Measurements from ENCODE around the gene CDKN2AIPNL. TPM values are rescaled to one million over a fixed set of nuclear protein-coding genes. Genes with fewer than 3 reads are reported as not detected.
A peak's percentile ranks its signal among the peaks of the same experiment; 100 is the strongest.
"Not testable (repeated sequence)": the region's sequence is repeated elsewhere in the genome, so short reads cannot be mapped to it uniquely, and the experiment has no call there.

Gene CDKN2AIPNL
- total and polyA plus RNA-seq, 2 donors (not counting 1 experiment from before 2014, with no cell fraction given), result 13.6 to 49.2 TPM

GRCh38 chr5:134392301-134392700, 19.4 kb downstream of the CDKN2AIPNL start:
- no peaks in the 10 kb centered on the region for H3K9me3 ChIP-seq (ENCODE audit: control insufficient read depth, insufficient read depth, low read depth, low read length)
- peaks cover 9% of the 10 kb centered on the region for H3K36me3 ChIP-seq (ENCODE audit: control insufficient read depth, insufficient read depth, low read length)
- peak in 1 of 2 donors; percentile 67 for DNase-seq (ENCODE audit: low read depth in 2 of 2)
- no peaks in the 10 kb centered on the region for H3K79me2 ChIP-seq (ENCODE audit: control insufficient read depth, insufficient read depth, low read length)
- H4K20me1 ChIP-seq (ENCODE audit: control insufficient read depth, extremely low read depth, insufficient read depth, low read length), result no peaks in the 10 kb centered on the region
- no peak overlapping the region for H3K4me2 ChIP-seq (ENCODE audit: extremely low read depth, insufficient read depth, low read length)
- TF ChIP-seq EZH2 (IDR thresholded peaks at IDR 0.05; ENCODE audit: low read length, missing control alignments) (no peak), CTCF (conservative IDR thresholded peaks at IDR 0.05 in 1 of 2, IDR thresholded peaks at IDR 0.05 in 1 of 2; ENCODE audit: low read depth in 1 of 2, low read length in 2 of 2) (no peak)
- H2AFZ ChIP-seq (ENCODE audit: low read length), result no peak overlapping the region
- H3K27me3 ChIP-seq (ENCODE audit: control insufficient read depth, insufficient read depth, low read length), result no peaks in the 10 kb centered on the region
- H3K9ac ChIP-seq (ENCODE audit: insufficient read depth, low read length), result no peak overlapping the region
- H3K4me3 ChIP-seq (replicated peaks in 1 of 4; ENCODE audit: control extremely low read depth in 1 of 4, insufficient read depth in 1 of 4, low read depth in 3 of 4, low read length in 4 of 4), result no peak overlapping the region
- no peaks in the 10 kb centered on the region for H3K4me1 ChIP-seq (ENCODE audit: control insufficient read depth, extremely low read depth, insufficient read depth, low read length)
- H3K27ac ChIP-seq (ENCODE audit: insufficient read depth, low read length), result no peak overlapping the region

- Histone ChIP-seq H3K4me2 (ENCODE audit: extremely low read depth, insufficient read depth, low read length) (no peak overlapping the region), H3K27me3 (ENCODE audit: control insufficient read depth, insufficient read depth, low read length) (no peaks in the 10 kb centered on the region), H3K4me3 (replicated peaks in 1 of 4; ENCODE audit: control extremely low read depth in 1 of 4, insufficient read depth in 1 of 4, low read depth in 3 of 4, low read length in 4 of 4) (no peak overlapping the region), H4K20me1 (ENCODE audit: control insufficient read depth, extremely low read depth, insufficient read depth, low read length) (no peaks in the 10 kb centered on the region), H3K9ac (ENCODE audit: insufficient read depth, low read length) (no peak overlapping the region), H3K4me1 (ENCODE audit: control insufficient read depth, extremely low read depth, insufficient read depth, low read length) (no peaks in the 10 kb centered on the region), H3K79me2 (ENCODE audit: control insufficient read depth, insufficient read depth, low read length) (peaks cover 3% of the 10 kb centered on the region), H3K27ac (ENCODE audit: insufficient read depth, low read length) (no peak overlapping the region), H2AFZ (ENCODE audit: low read length) (no peak overlapping the region), H3K36me3 (ENCODE audit: control insufficient read depth, insufficient read depth, low read length) (peaks cover 4% of the 10 kb centered on the region), H3K9me3 (ENCODE audit: control insufficient read depth, insufficient read depth, low read depth, low read length) (no peaks in the 10 kb centered on the region)
- TF ChIP-seq CTCF (conservative IDR thresholded peaks at IDR 0.05 in 1 of 2, IDR thresholded peaks at IDR 0.05 in 1 of 2; ENCODE audit: low read depth in 1 of 2, low read length in 2 of 2) (no peak), EZH2 (IDR thresholded peaks at IDR 0.05; ENCODE audit: low read length, missing control alignments) (no peak)
- DNase-seq (ENCODE audit: low read depth in 2 of 2), result no peak
These were observed 24.2 kb downstream of the CDKN2AIPNL start for GRCh38 chr5:134387443-134387842.

- H3K27ac ChIP-seq (ENCODE audit: insufficient read depth, low read length), result no peak overlapping the region
- peaks cover 11% of the 10 kb centered on the region for H3K36me3 ChIP-seq (ENCODE audit: control insufficient read depth, insufficient read depth, low read length)
- H3K9me3 ChIP-seq (ENCODE audit: control insufficient read depth, insufficient read depth, low read depth, low read length), result no peaks in the 10 kb centered on the region
- no peak overlapping the region for H3K4me2 ChIP-seq (ENCODE audit: extremely low read depth, insufficient read depth, low read length)
- H3K4me3 ChIP-seq (replicated peaks in 1 of 4; ENCODE audit: control extremely low read depth in 1 of 4, insufficient read depth in 1 of 4, low read depth in 3 of 4, low read length in 4 of 4), result no peak overlapping the region
- H3K4me1 ChIP-seq (ENCODE audit: control insufficient read depth, extremely low read depth, insufficient read depth, low read length), result no peaks in the 10 kb centered on the region
- TF ChIP-seq EZH2 (IDR thresholded peaks at IDR 0.05; ENCODE audit: low read length, missing control alignments) (no peak), CTCF (conservative IDR thresholded peaks at IDR 0.05 in 1 of 2, IDR thresholded peaks at IDR 0.05 in 1 of 2; ENCODE audit: low read depth in 1 of 2, low read length in 2 of 2) (no peak)
- no peak for DNase-seq (ENCODE audit: low read depth in 2 of 2)
- H3K27me3 ChIP-seq (ENCODE audit: control insufficient read depth, insufficient read depth, low read length), result no peaks in the 10 kb centered on the region
- H4K20me1 ChIP-seq (ENCODE audit: control insufficient read depth, extremely low read depth, insufficient read depth, low read length), result no peaks in the 10 kb centered on the region
- H3K9ac ChIP-seq (ENCODE audit: insufficient read depth, low read length), result no peak overlapping the region
- no peak overlapping the region for H2AFZ ChIP-seq (ENCODE audit: low read length)
- H3K79me2 ChIP-seq (ENCODE audit: control insufficient read depth, insufficient read depth, low read length), result peaks cover 3% of the 10 kb centered on the region
These were observed 27.5 kb downstream of the CDKN2AIPNL start for GRCh38 chr5:134383980-134384697.

- DNase-seq (ENCODE audit: low read depth in 2 of 2); H3K4me2 ChIP-seq (ENCODE audit: extremely low read depth, insufficient read depth, low read length); H2AFZ ChIP-seq (ENCODE audit: low read length); H3K9me3 ChIP-seq (ENCODE audit: control insufficient read depth, insufficient read depth, low read depth, low read length); H3K27ac ChIP-seq (ENCODE audit: insufficient read depth, low read length); H3K4me1 ChIP-seq (ENCODE audit: control insufficient read depth, extremely low read depth, insufficient read depth, low read length); H3K36me3 ChIP-seq (ENCODE audit: control insufficient read depth, insufficient read depth, low read length); H3K27me3 ChIP-seq (ENCODE audit: control insufficient read depth, insufficient read depth, low read length); H4K20me1 ChIP-seq (ENCODE audit: control insufficient read depth, extremely low read depth, insufficient read depth, low read length); H3K4me3 ChIP-seq (replicated peaks in 1 of 4; ENCODE audit: control extremely low read depth in 1 of 4, insufficient read depth in 1 of 4, low read depth in 3 of 4, low read length in 4 of 4); H3K9ac ChIP-seq (ENCODE audit: insufficient read depth, low read length): not testable (repeated sequence)
- peaks cover 11% of the 10 kb centered on the region for H3K79me2 ChIP-seq (ENCODE audit: control insufficient read depth, insufficient read depth, low read length)
These were observed 29.5 kb downstream of the CDKN2AIPNL start for GRCh38 chr5:134382204-134382603.
